Measurements from ENCODE around the gene SLC25A52.
"Not testable (repeated sequence)": the region's sequence is repeated elsewhere in the genome, so short reads cannot be mapped to it uniquely, and the experiment has no call there.

The SLC25A52 gene

GRCh38 chr18:31776093-31776492, 15.4 kb upstream of the SLC25A52 start:
- Histone ChIP-seq H3K4me1 (ENCODE audit: insufficient read depth, low read length) (no peaks in the 10 kb centered on the region), H3K9ac (ENCODE audit: low read depth, low read length) (no peak overlapping the region), H3K9me3 (ENCODE audit: insufficient read depth, low read depth, low read length) (peaks cover 8% of the 10 kb centered on the region), H3K27me3 (ENCODE audit: insufficient read depth, low read length) (no peaks in the 10 kb centered on the region), H3K27ac (ENCODE audit: low read length) (no peak overlapping the region), H3K36me3 (ENCODE audit: insufficient read depth, low read depth, low read length) (no peaks in the 10 kb centered on the region), H3K4me3 (ENCODE audit: low read length) (no peak overlapping the region)

GRCh38 chr18:31774962-31775361, 14.3 kb upstream of the SLC25A52 start:
- Histone ChIP-seq H3K4me3 (ENCODE audit: low read length) (no peak overlapping the region), H3K36me3 (ENCODE audit: insufficient read depth, low read depth, low read length) (no peaks in the 10 kb centered on the region), H3K9ac (ENCODE audit: low read depth, low read length) (no peak overlapping the region), H3K27ac (ENCODE audit: low read length) (no peak overlapping the region), H3K4me1 (ENCODE audit: insufficient read depth, low read length) (no peaks in the 10 kb centered on the region), H3K27me3 (ENCODE audit: insufficient read depth, low read length) (no peaks in the 10 kb centered on the region), H3K9me3 (ENCODE audit: insufficient read depth, low read depth, low read length) (peaks cover 8% of the 10 kb centered on the region)

DNA sequence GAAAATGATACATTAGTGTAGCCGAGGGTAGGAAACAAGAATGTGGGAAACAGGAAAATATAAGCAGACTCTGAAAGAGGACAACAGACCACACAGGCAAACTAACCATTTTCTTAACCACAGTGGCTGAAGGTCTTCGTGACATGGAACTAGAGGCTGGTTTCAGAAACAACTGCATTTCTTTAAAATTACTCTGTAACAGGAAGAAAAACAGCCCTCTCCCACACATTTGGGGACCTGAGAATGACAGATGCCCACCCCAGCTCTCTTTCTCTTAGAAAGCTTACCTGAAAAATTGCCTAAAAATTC, 13.8 kb upstream of the SLC25A52 start:
- Histone ChIP-seq H3K4me3 (ENCODE audit: low read length) (no peak overlapping the region), H3K27ac (ENCODE audit: low read length) (no peak overlapping the region), H3K4me1 (ENCODE audit: insufficient read depth, low read length) (no peaks in the 10 kb centered on the region), H3K9ac (ENCODE audit: low read depth, low read length) (no peak overlapping the region), H3K36me3 (ENCODE audit: insufficient read depth, low read depth, low read length) (no peaks in the 10 kb centered on the region), H3K9me3 (ENCODE audit: insufficient read depth, low read depth, low read length) (peaks cover 8% of the 10 kb centered on the region), H3K27me3 (ENCODE audit: insufficient read depth, low read length) (no peaks in the 10 kb centered on the region)

DNA sequence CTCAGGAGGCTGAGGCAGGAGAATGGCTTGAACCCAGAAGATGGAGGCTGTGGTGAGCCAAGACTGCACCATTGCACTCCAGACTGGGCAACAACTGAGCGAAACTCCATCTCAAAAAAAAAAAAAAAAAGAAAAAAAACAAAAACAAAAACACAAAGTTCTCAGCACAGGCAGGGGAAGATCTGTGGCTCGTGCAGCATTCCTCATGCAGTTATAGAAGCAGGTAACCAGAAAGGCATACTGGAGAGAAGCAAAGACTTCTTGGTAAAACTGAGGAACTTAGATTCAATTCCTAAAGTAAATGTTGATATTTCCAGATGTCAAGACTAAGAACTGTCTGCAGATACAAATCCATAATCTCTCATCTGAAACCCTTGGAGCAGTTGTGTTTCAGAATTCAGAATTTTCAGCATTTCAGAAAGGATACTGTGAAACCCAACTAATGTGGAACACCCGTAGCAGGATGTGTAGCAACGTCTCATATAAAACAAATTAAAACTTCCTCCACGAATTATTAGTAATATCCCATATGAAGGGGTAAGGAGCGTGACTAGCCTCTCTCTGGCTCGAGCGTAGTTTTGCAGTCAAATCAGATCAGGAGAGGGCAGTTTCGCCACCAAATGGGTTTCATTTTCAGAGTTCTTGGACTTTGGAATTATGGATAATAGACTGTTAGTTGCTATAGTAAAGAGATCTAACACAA, 13.2 kb upstream of the SLC25A52 start:
- Histone ChIP-seq H3K9ac (ENCODE audit: low read depth, low read length) (no peak overlapping the region), H3K9me3 (ENCODE audit: insufficient read depth, low read depth, low read length) (peaks cover 8% of the 10 kb centered on the region), H3K27ac (ENCODE audit: low read length) (no peak overlapping the region), H3K36me3 (ENCODE audit: insufficient read depth, low read depth, low read length) (no peaks in the 10 kb centered on the region), H3K4me1 (ENCODE audit: insufficient read depth, low read length) (no peaks in the 10 kb centered on the region), H3K4me3 (ENCODE audit: low read length) (no peak overlapping the region), H3K27me3 (ENCODE audit: insufficient read depth, low read length) (no peaks in the 10 kb centered on the region)

- H3K27me3 ChIP-seq (ENCODE audit: insufficient read depth, low read length): no peaks in the 10 kb centered on the region
- no peak overlapping the region for H3K27ac ChIP-seq (ENCODE audit: low read length)
- no peaks in the 10 kb centered on the region for H3K36me3 ChIP-seq (ENCODE audit: insufficient read depth, low read depth, low read length)
- H3K4me1 ChIP-seq (ENCODE audit: insufficient read depth, low read length): no peaks in the 10 kb centered on the region
- no peak overlapping the region for H3K4me3 ChIP-seq (ENCODE audit: low read length)
- H3K9ac ChIP-seq (ENCODE audit: low read depth, low read length): no peak overlapping the region
- H3K9me3 ChIP-seq (ENCODE audit: insufficient read depth, low read depth, low read length): no peaks in the 10 kb centered on the region
Observed at GRCh38 chr18:31772699-31773098, 12.0 kb upstream of the SLC25A52 start.

DNA sequence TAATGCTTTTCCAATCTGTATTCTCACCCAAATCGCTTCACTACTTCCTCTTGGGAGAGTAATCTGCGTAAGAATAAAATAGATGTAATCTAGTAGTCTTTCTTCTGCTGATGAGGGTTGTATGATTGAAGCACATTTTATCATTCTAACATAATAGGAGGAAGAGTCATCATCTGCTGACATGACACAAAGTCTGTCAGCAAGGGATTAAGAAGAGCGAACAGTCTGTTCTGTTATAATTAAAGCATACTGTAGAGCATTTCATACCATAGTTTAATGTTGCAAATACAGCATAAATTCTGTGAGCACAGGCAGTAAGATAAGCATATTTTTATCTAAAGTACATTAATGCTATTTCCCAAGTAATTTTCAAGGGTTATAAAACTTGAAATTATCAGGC, 10.4 kb downstream of the SLC25A52 start:
- no peak overlapping the region for H3K4me3 ChIP-seq (ENCODE audit: low read length)
- no peaks in the 10 kb centered on the region for H3K36me3 ChIP-seq (ENCODE audit: insufficient read depth, low read depth, low read length)
- no peaks in the 10 kb centered on the region for H3K4me1 ChIP-seq (ENCODE audit: insufficient read depth, low read length)
- no peaks in the 10 kb centered on the region for H3K9me3 ChIP-seq (ENCODE audit: insufficient read depth, low read depth, low read length)
- H3K27me3 ChIP-seq (ENCODE audit: insufficient read depth, low read length): no peaks in the 10 kb centered on the region
- H3K27ac ChIP-seq (ENCODE audit: low read length): no peak overlapping the region
- H3K9ac ChIP-seq (ENCODE audit: low read depth, low read length): no peak overlapping the region

GRCh38 chr18:31746396-31746795, 14.3 kb downstream of the SLC25A52 start:
- no peaks in the 10 kb centered on the region for H3K36me3 ChIP-seq (ENCODE audit: insufficient read depth, low read depth, low read length)
- H3K4me1 ChIP-seq (ENCODE audit: insufficient read depth, low read length): peaks cover 9% of the 10 kb centered on the region
- H3K4me3 ChIP-seq (ENCODE audit: low read length): no peak overlapping the region
- H3K9ac ChIP-seq (ENCODE audit: low read depth, low read length): no peak overlapping the region
- no peak overlapping the region for H3K27ac ChIP-seq (ENCODE audit: low read length)
- H3K9me3 ChIP-seq (ENCODE audit: insufficient read depth, low read depth, low read length): peaks cover 12% of the 10 kb centered on the region
- no peaks in the 10 kb centered on the region for H3K27me3 ChIP-seq (ENCODE audit: insufficient read depth, low read length)

GRCh38 chr18:31744321-31745067, 16.2 kb downstream of the SLC25A52 start:
- no peaks in the 10 kb centered on the region for H3K27me3 ChIP-seq (ENCODE audit: insufficient read depth, low read length)

DNA sequence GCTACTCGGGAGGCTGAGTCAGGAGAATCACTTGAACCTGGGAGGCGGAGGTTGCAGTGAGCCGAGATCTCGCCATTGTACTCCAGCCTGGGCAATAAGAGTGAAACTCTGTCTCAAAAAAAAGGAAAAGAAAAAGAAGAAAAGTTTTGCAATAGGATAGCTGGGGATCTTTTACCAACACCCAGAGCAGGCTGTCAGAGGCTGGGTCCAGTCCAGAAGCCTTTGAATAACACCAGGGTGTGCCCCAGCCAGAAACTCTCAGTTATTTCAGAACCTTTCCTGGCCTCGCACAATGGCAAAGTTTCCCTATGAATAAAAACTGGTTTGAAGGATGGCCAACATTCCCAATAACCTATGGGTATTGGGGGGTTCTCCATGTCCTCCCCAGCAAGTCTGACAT, 17.1 kb downstream of the SLC25A52 start:
- not testable (repeated sequence) for H3K4me3 ChIP-seq (ENCODE audit: low read length); H3K4me1 ChIP-seq (ENCODE audit: insufficient read depth, low read length); H3K27ac ChIP-seq (ENCODE audit: low read length); H3K36me3 ChIP-seq (ENCODE audit: insufficient read depth, low read depth, low read length); H3K27me3 ChIP-seq (ENCODE audit: insufficient read depth, low read length); H3K9ac ChIP-seq (ENCODE audit: low read depth, low read length)
- H3K9me3 ChIP-seq (ENCODE audit: insufficient read depth, low read depth, low read length): peaks cover 20% of the 10 kb centered on the region

More at GRCh38 chr18:31744321-31745067, 16.2 kb downstream of the SLC25A52 start:
- H3K4me1 ChIP-seq (ENCODE audit: insufficient read depth, low read length): peaks cover 9% of the 10 kb centered on the region
- H3K4me3 ChIP-seq (ENCODE audit: low read length): no peak overlapping the region
- H3K27ac ChIP-seq (ENCODE audit: low read length): no peak overlapping the region
- H3K9me3 ChIP-seq (ENCODE audit: insufficient read depth, low read depth, low read length): peaks cover 12% of the 10 kb centered on the region
- H3K36me3 ChIP-seq (ENCODE audit: insufficient read depth, low read depth, low read length): no peaks in the 10 kb centered on the region
- no peak overlapping the region for H3K9ac ChIP-seq (ENCODE audit: low read depth, low read length)

DNA sequence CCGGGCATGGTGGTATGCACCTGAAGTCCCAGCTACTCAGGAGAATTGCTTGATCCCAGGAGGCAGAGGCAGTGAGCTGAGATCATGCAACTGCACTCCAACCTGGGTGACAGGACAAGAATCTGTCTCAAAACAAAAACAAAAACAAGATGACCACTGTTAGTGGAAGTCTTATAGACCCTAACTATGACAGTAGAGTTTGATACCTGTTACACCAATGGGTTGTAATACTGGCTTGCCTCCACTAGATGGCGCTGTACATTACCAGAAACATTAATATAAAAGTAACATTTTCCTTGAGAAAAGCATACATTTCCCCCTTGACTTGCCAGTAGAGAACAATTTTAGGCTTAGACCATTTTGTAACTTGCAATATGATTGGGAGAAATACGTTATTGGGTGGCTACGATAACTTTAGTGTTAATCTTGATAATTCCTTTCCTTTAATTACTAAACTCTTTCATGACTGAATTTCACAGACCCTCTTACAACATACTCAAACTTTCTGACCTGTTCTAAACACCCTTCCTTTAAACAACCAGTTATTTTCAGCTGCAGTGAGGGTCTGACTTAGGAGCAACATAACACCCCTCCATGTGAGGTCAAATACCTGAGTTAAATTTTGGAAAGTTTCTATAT, 19.5 kb downstream of the SLC25A52 start:
- no peaks in the 10 kb centered on the region for H3K36me3 ChIP-seq (ENCODE audit: insufficient read depth, low read depth, low read length)
- H3K9ac ChIP-seq (ENCODE audit: low read depth, low read length): no peak overlapping the region
- no peaks in the 10 kb centered on the region for H3K27me3 ChIP-seq (ENCODE audit: insufficient read depth, low read length)
- H3K4me3 ChIP-seq (ENCODE audit: low read length): no peak overlapping the region
- no peak overlapping the region for H3K27ac ChIP-seq (ENCODE audit: low read length)
- peaks cover 21% of the 10 kb centered on the region for H3K9me3 ChIP-seq (ENCODE audit: insufficient read depth, low read depth, low read length)
- peaks cover 9% of the 10 kb centered on the region for H3K4me1 ChIP-seq (ENCODE audit: insufficient read depth, low read length)

DNA sequence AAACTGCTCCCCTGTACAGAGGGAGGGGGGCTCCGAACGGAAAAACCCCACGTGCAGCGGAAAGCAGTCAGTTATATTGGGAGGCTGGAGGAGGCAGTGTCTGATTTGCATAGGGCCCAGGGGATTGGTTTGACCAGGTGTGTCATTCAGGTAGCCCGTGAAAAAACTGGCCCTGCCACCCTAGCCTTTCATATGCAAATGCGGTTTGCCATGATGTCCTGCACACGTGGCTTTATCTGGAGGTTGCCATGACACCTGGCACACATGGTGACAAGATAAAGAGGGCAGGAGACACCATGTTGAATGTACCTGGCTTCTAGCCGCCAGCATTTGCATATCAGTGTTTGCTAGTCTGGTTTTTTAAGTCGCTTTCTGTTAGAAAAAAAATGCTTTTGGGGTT, 20.5 kb downstream of the SLC25A52 start:
- Histone ChIP-seq H3K9ac (ENCODE audit: low read depth, low read length) (no peak overlapping the region), H3K27ac (ENCODE audit: low read length) (no peak overlapping the region), H3K27me3 (ENCODE audit: insufficient read depth, low read length) (no peaks in the 10 kb centered on the region), H3K9me3 (ENCODE audit: insufficient read depth, low read depth, low read length) (peaks cover 21% of the 10 kb centered on the region), H3K4me3 (ENCODE audit: low read length) (no peak overlapping the region), H3K36me3 (ENCODE audit: insufficient read depth, low read depth, low read length) (no peaks in the 10 kb centered on the region), H3K4me1 (ENCODE audit: insufficient read depth, low read length) (peaks cover 9% of the 10 kb centered on the region)

GRCh38 chr18:31739651-31740050, 21.0 kb downstream of the SLC25A52 start:
- Histone ChIP-seq H3K27ac (ENCODE audit: low read length) (no peak overlapping the region), H3K4me1 (ENCODE audit: insufficient read depth, low read length) (peaks cover 5% of the 10 kb centered on the region), H3K27me3 (ENCODE audit: insufficient read depth, low read length) (no peaks in the 10 kb centered on the region), H3K36me3 (ENCODE audit: insufficient read depth, low read depth, low read length) (no peaks in the 10 kb centered on the region), H3K4me3 (ENCODE audit: low read length) (no peak overlapping the region), H3K9me3 (ENCODE audit: insufficient read depth, low read depth, low read length) (peaks cover 21% of the 10 kb centered on the region), H3K9ac (ENCODE audit: low read depth, low read length) (no peak overlapping the region)

All from iPS-20b (cell line).